ENCODE measurements around the gene ARHGAP25.

Gene ARHGAP25

DNA sequence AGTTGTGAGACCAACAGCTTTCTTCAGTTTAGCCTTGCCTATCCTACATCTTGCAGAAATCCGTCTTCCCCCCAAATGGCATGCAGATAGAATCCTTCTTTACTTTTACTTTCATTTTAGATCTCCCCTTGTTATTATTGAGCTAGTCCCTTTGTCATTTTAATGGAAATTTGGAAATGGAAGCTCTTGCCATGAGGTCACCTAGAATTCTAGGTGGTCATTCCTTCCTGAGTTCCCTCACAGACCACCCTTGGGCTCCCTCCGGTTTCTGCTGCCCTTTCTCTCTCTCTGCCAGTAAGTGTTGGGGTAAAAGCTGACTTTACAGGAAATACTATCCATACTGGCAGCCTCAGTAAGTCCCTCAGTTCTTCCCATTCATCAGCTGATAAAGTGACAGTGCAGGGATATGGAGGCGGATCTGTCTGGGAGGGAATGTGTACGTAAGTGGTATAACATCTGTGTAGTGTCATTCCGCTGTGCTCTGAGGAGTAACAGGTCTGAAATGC is 30.2 kb downstream of the ARHGAP25 start:
- no peak for DNase-seq

DNA sequence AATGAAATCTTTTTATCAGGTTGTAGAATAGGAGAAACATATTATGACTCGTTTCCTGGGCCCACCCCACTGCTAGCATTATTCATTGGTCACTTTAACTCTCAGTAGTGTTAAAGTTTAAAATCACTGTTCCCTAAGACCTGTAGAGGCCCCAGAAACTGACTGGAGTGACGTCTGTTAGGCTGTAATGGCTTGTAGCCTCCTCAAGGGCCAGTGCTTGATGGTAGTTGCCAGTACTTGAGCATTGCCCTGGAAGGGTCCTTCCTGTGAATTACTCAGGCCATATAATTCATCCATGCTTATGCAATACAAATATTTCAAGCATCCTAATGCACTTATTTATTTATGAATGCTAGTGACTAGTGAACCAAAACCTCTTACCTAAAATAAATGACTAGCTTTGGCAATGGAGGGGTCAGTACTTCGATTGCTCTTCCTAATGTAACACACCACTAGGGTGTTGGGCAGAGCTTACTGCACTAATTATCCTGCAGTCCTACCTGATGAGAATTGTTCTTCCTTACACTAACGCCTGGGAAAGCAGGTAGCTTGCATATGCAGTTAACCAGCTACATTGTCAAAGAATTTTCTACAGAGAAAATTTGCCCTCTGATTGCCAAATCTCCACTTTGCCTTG is 31.2 kb downstream of the ARHGAP25 start:
- no peak for DNase-seq

DNA sequence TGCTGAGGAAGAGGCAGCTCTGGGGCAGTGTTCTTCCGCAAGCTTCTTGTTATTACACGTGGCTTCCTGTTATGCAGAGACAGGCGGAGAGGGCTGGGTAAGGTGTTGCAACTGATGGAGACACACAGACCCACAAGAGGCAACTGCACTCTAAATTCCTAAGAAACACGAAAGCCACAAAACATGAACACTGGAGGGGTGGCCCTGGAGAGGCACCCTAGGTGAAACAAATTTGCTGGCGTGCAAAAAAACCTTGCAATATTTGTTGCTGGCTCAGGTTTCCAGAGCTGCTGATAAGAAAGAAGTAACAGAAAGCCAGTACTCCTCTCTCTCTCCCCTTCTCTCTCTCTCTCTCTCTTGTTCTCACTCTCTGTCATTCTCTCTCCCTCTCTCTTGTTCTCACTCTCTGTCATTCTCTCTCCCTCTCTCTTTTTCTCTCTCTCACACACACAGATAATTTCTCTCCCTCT is 31.8 kb downstream of the ARHGAP25 start:
- peak in 2 of 56 donors; percentile 6 to 11 for DNase-seq

DNA sequence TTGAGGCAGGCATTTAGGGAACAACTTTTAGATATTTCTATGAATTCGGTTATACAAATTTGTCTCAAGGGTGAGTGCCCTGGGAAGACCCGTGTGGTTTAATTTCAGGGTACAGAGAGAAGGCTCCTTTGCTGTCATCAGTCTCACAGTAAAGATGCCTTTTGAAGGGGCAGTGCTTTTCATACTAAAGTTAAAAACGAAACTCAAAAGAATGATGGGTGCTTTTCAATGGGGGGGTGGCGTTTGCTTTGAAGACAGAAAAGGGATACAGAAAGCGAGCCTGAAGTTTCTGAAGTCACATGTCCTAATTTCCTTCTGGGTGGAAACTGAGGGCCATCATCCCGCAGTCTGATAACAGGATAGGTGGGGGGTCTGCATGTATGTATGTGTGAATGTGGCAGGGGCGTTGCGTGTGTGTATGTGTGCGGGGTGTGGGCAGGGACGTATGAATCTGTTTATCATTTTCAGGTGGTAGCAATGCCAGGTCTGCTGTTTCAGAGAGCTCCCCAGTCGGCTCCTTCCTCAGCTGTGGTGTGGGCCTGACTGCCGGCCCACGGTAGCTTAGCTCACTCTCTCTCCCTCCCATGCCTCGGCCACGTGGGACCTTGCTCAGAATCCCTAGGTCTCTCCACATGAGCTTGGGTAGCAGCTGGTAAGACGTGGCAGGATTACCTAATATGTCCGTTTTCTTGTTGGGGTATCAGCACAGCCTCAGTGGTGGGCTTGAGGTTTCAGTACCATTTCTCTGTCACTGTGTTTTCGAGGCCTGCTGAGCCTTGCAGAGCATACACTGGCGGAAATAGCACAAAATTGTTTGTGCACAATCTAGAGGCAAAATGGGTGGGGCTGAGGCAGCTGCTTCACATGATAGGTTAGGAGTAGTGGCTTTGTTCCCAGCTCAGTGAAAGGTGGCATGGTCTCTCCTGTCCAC is 32.7 kb downstream of the ARHGAP25 start:
- DNase-seq, result peak in 1 of 56 donors; percentile 3

DNA sequence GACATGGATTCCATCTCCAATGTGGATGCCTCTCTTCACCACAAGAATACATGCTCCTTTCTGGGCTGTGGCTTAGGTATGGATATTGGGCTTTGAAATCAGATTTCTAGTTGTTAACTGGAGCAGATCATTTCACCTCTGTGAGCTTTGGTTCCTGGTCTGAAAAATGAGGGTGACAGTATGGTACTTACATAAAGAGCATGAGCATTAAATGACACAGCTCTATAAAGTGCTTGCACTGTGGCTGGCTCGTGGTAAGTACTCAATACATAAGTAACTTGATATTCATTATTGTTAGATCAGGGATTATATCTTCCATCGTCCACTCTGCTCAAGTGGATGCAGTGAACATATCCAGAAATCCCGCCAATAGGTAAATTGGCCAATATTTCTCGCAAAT is 33.4 kb downstream of the ARHGAP25 start:
- DNase-seq, result no peak

DNA sequence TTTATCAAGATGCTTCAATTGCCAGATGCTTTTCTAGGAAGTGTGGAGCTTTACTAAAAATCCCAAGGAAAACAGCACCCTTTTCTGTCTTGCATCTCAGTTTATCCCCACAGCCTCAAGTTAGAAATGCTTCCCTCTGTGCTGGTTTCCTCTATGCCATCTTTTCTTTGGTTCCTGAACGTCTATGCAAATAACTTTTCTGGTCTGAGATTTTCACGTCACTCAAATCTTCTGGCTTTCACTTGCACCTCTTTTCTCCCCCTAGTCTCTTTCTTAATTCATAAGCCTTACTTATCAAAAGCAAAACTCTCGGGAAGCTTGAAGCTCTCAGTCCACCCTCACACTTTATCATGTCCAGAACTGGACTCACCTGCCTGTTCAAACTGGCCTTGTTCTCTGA is 33.9 kb downstream of the ARHGAP25 start:
- no peak for DNase-seq

DNA sequence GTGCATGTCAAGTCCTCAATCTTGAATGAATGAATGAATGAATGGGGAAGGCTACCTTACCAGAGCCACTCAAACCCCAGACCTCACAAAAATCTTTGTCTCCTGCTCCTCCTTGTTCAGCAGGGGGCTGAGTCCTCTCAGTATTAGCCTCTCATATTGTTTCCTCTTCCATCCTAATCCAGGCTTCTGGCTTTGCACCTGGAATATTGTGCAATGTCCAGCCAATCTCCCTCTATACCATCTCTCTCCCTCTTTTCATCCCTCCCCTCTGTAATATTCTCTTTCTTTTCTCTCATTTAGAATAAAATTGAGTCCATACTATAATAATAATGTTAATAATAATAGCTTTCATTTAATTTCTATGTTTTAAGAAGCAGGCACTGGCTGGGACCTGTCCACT is 34.3 kb downstream of the ARHGAP25 start:
- no peak for DNase-seq

DNA sequence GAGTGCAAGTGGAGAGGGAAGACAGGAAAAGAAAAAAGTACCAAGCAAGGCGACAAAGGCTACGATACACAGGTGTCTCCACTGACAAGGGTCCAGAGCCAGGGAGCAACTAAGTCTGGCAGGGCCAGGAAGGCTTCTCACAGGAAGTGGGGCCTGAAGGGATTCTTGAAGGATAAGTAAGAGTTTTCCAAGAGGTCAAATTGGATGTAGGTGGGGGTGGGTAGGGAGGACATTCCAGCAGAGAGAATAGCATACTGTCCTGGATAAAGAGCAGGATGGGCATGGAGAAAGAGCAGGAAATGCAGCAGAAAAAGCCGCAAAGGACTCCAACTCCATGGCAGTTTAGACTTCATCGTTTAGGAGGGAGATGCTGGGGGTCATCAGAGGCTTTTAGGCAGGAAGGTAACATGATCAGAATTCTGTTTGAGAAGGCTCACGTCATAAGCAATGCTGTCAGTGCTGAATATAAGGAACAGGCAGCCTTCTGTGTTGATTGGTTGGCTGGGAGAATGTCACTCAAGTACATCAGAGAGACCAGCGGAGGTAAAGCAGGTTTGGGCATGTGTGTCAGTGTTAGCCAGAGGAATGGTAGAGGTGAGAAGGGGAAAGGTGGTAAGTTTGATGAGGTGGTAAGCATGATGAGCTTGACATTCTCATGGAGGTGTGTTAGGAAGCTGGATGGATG is 35.1 kb downstream of the ARHGAP25 start:
- no peak for DNase-seq

DNA sequence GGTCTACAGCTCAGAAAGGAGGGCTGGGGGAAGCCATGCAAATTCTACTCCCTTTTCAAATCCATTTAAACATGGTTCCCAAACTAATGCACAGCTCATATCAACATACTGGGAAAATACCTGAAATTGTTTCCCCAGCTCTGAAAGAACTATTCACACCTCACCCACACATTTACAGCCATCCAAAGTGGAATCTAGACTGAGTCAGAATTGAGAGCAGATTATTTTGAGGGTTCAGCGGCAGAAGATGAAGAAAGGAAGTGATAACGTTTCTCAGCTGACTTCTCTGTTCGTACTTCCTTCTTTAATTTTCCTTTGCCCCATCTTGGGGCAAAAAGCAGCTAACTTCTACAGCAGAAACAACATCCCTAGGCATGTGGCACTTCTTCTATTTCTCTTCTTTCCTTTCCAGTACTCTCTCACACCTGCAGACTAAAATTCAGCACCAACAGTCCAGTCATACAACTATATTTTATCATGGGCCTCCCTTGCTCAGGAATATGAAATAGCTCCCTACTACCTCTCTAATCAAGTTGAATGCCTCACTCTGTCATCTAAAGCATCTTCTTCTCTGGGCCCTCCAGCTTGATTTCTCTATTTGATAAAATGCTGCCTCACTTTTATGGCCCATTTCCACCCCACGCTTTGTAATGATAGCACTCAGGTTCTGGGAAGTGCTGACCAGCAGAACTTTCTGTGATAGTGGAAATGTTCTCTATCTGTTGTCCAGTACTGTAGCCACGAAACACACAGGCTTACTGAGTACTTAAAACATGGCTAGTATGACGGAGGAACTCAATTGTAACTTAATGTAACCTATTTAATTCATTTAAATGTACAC is 35.9 kb downstream of the ARHGAP25 start:
- DNase-seq, result no peak

DNA sequence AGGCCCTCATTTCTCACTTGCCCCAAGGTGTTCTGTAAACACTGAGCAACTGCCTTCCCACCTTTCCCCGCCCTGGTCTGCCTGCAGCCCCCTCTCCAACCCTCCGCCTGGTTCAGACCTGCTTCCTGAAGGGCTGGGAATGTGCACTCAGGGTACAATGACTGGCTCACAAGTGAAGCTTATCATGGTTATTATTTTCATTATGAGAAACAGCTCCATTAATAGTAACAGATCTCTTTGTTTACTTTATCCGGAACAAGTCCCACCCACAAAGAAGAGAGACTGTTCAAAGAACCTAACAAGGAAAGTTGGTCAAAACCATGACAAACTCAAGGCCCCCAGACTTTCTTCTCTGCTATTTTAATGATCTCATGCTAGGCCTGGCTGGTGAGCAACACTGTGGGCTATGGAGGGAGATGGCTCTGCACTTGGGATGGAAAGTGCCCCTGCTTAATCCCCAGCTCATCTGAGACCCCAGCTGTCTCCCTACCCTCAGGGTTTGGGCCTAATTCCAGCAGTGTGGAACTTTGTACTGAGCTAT is 36.7 kb downstream of the ARHGAP25 start:
- no peak for DNase-seq

DNA sequence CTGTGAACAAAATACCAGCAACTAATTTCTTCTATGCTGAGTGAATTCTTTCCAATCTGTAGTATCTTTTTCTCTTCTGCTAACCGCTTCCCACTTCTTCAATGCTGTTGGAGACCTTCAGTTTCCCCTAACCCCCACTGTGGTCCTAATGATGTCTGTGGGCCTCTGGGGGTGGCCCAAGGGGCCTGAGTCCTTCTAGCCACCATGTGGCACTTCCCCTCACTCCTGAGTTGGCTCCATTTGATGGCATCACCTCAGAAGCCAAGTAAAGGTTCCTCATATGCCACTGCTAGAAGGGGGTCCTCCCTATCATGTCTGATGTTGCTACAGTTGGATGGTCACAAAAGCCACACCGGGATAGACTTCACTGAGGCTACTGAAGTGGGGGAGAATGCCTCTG is 37.5 kb downstream of the ARHGAP25 start:
- DNase-seq, result no peak

DNA sequence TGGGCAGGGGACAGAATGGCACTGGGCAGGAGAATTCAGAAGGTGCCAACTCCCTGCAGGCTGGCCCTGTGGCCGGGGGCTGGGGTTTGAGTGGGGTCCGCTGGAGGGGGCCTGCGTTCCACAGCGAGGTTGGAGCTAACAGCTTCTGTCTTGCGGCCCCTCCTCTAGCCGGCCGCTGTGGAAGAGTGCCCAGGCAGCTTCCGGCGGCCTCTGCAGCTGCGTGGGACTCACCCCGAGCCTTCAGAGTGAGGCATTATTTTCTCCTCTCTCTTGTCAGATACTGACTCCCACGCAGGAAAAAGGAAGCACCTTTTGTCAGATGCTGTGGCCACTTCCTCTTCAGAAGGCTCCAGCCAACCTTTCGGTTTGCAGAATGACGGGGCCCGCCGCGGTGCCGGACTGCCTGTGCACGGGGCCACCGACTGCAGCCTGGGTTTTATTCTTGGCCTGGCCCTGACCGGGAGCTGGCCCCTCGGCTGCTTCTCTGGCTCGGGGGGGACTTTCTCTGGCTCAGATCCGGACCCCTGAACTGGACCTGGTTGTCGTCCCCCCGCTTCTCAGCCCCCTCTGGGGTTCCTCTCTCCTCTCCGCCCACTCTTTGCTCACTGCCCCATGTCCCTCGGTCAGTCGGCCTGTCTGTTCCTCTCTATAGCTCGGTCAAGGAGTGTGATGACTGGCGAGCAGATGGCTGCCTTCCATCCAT is 40.1 kb downstream of the ARHGAP25 start:
- peak in 25 of 56 donors; percentile 3 to 57 (median 22) for DNase-seq

DNA sequence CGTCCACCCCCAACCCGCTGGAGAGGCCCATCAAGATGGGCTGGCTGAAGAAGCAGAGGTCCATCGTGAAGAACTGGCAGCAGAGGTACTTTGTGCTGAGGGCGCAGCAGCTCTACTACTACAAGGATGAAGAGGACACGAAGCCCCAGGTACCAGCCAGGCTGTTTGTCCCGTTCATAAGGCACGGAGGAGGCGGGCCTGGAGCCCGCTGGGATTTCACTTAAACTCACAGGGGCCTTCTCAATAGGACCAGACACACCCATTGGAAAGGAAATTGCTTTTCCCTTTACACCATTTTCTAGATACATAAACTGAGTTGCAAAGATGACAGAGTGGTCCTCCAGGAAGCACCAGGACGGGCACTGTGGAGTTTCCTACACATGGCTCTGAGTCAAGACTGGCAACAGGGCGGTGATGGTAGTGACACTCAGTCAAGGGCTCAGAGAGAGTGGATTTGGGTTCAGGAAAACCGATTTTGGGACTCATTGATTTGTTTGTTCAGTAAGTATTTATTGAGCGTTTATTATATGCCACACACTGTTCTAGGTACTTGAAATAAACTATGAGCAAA is 40.7 kb downstream of the ARHGAP25 start:
- no peak for DNase-seq

DNA sequence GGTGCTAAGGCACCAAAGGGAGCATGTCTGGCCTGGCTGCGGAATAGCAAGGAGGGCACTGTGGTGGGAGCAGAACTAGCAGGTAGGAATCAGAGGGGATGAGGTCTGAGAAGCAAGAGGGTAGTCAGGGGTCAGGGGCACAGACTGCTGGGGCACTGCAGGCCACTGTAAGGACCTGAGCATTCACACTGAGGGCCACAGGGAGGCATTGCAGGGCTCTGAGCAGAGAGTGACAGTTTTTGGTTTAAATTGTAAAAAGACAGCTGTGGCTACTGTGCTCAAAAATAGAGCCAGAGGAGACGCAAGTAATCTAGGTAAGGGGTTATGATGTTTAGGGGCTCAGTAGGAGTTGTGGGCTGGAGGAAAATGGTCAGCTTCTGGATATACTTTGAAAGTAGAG is 41.5 kb downstream of the ARHGAP25 start:
- DNase-seq, result no peak

DNA sequence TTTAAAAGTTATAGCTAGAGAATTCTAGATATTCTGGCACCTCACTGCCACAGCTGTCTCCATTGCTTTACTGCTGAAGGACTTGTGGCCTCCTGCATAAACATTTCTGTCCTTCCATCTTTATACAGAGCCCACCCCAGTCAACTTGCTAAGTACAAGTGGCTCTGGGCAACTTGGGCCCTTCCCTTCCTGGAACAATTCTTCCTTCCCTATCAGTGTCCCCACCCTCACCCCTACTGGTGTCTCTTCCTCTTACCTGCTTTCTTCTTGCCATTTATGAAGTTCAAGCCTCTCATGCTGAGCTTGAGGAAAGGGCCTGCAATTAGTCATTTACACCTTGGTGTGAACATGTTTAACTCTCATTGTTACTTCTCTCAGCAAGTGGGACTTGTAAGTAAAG is 45.0 kb downstream of the ARHGAP25 start:
- DNase-seq, result no peak

DNA sequence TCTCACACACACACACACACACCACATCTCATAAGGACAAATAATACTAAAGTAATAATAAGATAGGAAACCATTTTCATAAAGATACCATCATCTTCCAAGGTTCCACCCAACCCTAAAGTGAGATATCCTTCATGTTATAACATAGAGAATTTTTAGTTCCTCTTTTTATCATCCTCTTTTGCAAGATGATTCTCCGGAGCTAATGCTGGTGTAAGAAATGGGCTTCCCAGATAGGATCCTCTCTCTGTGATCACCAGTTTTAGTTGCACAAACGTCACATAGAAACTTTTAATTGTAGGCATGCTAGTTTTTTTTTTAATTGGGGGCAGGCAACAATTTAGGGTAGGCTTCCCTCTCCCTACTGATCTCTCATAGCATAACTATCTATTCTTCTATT is 49.6 kb downstream of the ARHGAP25 start:
- no peak for DNase-seq

DNA sequence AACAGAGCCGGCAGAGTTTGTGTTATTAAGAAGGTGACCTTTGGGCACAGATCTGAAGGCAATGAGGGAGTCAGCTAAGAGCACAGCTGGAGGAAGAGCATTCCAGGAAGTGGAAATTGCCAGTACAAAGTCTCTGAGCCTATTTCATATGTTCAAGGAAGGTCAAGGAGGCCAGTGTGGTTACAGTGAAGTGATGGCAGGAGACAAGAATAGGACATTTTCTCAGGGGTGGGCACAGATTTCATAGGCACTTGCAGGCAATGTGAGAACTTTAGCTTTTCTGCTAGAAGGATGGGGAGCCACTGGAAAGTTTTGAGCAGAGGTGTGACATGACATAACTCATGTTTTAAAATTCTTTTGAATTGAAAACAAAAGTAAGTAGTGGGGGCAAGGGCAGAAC is 50.3 kb downstream of the ARHGAP25 start:
- DNase-seq, result no peak

DNA sequence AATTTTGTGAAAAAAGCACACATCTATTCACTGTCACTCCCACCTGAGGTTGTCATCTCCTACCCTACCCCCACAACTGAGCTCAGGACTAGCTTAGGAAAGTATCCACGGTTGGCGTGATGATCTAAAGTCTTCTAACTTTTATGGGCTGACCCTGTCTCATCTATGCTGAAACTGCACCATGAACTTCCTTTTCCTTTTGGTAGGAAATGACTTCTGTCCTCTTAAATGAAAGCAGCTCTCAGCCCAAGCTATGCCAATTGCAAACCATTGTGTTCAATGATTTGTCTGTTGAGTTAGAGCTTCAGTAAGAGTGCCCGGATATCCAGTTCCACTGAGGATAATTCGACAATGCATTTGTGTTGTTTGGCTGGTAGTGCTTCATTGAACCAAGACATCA is 52.7 kb downstream of the ARHGAP25 start:
- no peak for DNase-seq

DNA sequence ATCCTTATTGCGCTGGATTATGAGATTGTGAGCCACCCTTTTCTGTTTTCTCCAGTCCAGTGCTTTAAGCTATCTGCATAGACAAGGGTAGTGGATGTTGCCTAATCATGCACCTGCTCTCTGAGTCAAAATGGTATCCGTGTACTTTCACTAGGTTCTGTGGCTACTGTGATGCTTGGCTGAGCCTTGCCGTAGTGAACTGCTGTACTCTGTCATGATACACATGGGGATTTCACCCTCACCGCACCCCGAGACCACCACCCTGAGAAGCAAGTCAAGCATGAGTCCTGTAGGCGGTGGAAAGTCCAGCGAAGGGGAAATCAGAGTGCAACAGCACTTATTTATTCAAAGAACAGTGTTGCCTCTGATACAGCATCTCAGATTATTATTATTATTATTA is 55.0 kb downstream of the ARHGAP25 start:
- no peak for DNase-seq

DNA sequence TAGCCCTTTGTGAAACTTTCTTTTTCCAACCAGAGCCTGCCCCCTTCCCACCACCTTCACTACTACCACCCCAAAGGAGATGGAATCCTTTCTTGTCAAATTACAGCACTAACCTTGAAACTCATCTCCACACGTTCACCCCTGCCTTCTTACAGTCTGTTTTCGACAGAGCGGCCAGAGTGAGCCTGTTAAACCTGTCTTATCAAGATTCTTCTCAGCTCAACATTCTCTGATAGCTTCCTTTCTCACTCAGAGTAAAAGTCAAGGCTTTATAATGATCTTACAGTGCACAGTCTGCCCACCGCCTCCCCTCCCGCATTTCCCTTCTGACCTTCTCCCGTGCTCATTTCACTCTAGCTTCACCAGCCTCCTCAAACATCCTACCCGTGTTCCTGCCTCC is 56.0 kb downstream of the ARHGAP25 start:
- DNase-seq, result no peak
